GM10266 (cell line): Measurements from ENCODE around the gene ULBP1.
"Not testable (repeated sequence)": the region's sequence is repeated elsewhere in the genome, so short reads cannot be mapped to it uniquely, and the experiment has no call there.

Experiments
- DNase-seq: peaks from one replicate; pipeline ENCODE4 v3.0.0; 2012; ENCODE audit errors: extremely low spot score
- CTCF ChIP-seq: IDR thresholded peaks from 2 replicates; pipeline ENCODE4 v1.5.1; 2012; ENCODE audit warnings: mild to moderate bottlenecking, low read depth; ENCODE audit not compliant: control insufficient read depth, insufficient read depth; ENCODE audit errors: missing control alignments

Gene ULBP1

GRCh38 chr6:149942461-149942829, 21.3 kb upstream of the ULBP1 start:
- DNase-seq = no peak

GRCh38 chr6:149943321-149943720, 20.4 kb upstream of the ULBP1 start:
- not testable (repeated sequence) for DNase-seq

More at GRCh38 chr6:149942461-149942829, 21.3 kb upstream of the ULBP1 start:
- no peak for TF ChIP-seq CTCF

- DNase-seq = not testable (repeated sequence)
Measured at GRCh38 chr6:149945276-149945675, 18.5 kb upstream of the ULBP1 start.

- not testable (repeated sequence) for DNase-seq
Measured at GRCh38 chr6:149946631-149947030, 17.1 kb upstream of the ULBP1 start.

GRCh38 chr6:149947533-149947932, 16.2 kb upstream of the ULBP1 start:
- not testable (repeated sequence) for DNase-seq

- no peak for DNase-seq
- no peak for TF ChIP-seq CTCF
Measured at GRCh38 chr6:149948011-149948410, 15.7 kb upstream of the ULBP1 start.

- no peak for DNase-seq
- TF ChIP-seq CTCF = no peak
Measured at GRCh38 chr6:149948616-149949015, 15.1 kb upstream of the ULBP1 start.

- no peak for DNase-seq
- TF ChIP-seq CTCF = no peak
Measured at GRCh38 chr6:149950423-149950822, 13.3 kb upstream of the ULBP1 start.

GRCh38 chr6:149951096-149951495, 12.6 kb upstream of the ULBP1 start:
- DNase-seq = no peak

More at GRCh38 chr6:149951096-149951495, 12.6 kb upstream of the ULBP1 start:
- no peak for TF ChIP-seq CTCF
